HG03575 (cell line): ENCODE measurements around the gene RBMS1.

Source experiments
- ATAC-seq: cut with Tn5 transposase; IDR thresholded peaks from one replicate; pipeline ENCODE4 v1.9.1; 2021; ENCODE audit not compliant: unreplicated experiment, insufficient number of reproducible peaks, low FRiP score; ENCODE audit errors: extremely low read depth

The RBMS1 gene

DNA sequence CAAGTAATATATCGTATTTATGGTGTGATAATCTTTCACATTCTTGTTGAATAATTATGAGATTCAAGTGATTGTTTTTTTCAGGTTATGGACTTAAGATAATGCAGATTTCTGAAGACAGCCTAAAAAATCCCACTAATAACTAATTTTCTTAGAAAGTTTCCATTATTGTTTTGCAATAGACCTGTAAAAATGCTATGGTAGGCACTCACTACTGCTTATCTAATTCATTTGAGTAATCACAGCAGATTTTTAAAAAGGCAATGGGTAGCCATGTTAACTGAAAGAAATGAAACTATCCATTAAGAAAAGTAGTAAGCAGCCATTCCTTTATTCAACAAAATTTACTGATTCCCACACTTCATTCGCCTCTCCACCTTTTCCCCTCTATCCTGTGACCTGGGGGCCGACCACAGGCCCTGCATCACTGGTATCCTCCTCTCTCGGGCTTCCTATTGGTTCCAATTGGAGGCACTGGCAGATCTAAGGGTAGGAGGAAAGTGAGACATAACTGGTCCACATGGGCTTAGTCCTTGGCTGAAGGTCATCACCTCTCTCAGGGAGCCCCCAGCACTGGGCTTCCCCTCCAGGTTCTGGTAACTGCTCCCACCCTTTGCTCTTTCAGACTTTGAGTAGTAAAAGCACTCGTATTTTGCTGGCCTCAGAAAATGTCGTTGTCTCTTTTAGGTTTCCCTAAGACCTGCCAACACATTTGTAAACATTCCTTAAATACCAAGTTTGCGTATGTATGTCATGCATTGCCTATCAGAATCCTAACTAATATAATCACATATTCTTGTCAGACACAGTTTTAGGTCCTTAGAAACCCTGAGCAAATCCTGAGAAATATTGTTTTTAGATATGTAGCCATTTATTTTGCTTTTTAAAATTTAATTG is 18.5 kb downstream of the RBMS1 start:
- ATAC-seq, result no peak

- no peak for ATAC-seq
These were observed 19.3 kb downstream of the RBMS1 start for GRCh38 chr2:160474319-160474645.

DNA sequence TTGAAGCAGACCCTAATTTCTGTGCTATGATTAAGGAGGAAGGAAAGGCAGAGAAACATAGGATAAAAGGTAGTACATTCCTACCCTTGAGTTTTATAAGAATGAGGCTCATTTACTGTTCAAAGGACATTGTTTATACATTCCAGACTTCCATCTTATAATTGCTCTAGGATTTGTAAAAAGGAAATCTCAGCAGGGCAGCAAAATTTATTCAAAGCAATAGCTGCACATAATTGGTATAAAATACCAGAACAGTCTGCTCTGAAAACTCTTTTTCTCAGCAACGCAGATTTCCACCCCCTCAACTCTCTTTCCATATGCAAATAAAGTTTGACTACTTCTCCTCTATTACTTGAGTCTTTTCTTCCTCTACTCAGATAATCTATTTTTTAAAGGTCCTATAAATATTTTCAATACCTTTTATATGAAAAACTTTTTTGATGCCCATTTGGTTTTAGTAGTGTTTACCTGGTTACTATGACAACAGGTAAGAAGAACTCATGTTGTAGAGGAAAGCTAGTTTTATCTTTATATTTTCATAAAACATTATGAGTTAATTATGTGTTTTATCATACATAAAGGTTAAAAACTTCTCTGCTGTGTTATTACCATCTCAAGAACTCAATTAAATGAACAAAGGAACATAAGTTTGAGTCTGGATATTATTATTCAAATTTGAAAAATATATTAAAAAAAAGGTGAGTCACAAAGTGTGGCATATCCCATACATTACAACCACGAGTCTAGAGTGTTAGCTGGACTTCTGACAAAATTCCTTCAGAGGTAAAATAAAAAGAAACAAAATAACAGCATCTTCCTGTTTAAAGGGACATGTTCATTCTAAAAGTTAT is 19.9 kb downstream of the RBMS1 start:
- no peak for ATAC-seq

- ATAC-seq, result no peak
These were observed 20.8 kb downstream of the RBMS1 start for GRCh38 chr2:160472839-160473251.

- no peak for ATAC-seq
These were observed 21.7 kb downstream of the RBMS1 start for GRCh38 chr2:160471950-160472349.

DNA sequence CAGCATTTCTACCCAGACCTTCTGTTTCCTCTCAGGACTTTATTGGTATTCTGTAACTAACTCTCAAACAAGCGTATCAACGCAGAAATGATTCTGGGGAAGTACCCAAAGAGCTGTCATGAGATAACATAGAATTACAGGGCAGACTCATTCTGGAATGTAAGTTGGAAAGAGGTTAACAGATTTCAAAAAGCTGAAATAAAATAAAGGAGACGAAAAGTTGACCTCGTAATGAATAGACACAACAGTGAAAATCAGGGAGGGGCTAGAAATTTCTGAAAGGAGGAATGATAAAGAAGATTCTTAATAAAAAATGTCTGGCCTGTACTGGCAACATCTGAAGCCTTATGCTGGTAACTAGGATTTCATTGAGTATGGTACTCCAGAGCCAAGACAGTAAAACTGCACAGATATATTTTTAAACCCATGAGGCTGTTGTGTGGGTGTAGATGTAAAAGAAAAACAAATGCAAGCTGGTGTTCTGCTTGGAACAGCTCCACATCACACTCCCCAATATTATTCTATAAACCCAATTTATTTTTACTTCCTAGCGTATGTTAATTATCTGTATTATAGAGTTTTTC is 23.9 kb downstream of the RBMS1 start:
- no peak for ATAC-seq

DNA sequence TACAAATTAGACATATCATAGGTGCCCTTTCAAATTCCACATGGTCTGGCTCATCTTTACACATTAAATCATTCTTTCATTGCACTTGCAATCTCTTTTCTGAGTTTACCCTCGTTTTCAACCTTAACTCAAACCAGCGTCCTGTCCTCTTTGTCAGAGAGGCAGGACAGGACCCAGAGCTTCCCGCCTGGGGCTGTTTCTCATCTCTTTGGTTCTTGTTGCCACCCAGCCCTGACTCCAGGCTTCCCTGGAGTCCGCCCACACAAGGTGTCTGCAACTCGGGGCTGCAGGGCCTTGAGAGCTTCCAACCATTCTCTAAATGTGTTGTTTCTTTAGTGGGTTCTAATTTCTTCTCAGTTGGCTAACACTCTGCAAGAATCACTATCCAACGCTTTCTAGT is 24.4 kb downstream of the RBMS1 start:
- ATAC-seq, result no peak

GRCh38 chr2:160467086-160467485 is 26.5 kb downstream of the RBMS1 start:
- ATAC-seq, result no peak

DNA sequence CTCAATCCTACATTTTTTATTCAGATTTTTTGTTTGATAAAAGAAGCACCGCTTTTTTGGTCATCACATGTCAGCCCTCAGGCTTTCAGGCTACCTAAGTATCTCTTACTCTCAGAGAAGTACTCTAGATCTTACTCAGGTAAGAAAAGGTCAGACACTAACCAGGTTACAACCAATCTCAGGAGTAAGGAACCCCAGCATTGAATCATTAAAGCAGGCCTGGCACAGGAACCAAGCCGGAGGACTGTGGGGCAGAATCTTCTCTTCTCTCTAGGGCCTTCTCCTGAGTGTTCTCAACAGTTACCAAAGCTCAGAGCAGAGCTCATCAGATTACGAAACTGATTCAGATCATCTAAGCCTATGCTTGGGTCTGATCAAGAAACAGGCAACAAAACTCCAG is 28.2 kb downstream of the RBMS1 start:
- no peak for ATAC-seq

GRCh38 chr2:160465002-160465401 is 28.6 kb downstream of the RBMS1 start:
- no peak for ATAC-seq

DNA sequence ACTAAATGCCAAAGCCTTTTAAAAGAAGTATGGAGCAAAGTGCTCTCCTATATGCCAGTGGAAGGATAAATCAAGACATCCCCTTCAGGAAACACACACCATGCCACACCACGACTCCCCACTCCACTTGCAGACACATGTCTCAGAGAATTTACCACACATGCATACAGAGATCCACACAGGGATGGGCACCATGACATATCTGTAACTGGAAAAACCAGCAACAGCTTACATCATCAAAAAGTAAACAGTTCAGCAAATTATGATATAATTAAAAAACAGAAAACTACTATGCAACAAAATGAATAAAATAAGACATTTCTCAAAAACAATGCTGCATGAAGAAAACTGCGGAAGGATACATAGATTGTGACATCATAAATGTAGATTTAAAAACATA is 29.6 kb downstream of the RBMS1 start:
- ATAC-seq, result no peak

- ATAC-seq, result no peak
These were observed 30.4 kb downstream of the RBMS1 start for GRCh38 chr2:160463245-160463644.

GRCh38 chr2:160460333-160460731 is 33.3 kb downstream of the RBMS1 start:
- no peak for ATAC-seq

GRCh38 chr2:160459538-160460332 is 33.9 kb downstream of the RBMS1 start:
- no peak for ATAC-seq

DNA sequence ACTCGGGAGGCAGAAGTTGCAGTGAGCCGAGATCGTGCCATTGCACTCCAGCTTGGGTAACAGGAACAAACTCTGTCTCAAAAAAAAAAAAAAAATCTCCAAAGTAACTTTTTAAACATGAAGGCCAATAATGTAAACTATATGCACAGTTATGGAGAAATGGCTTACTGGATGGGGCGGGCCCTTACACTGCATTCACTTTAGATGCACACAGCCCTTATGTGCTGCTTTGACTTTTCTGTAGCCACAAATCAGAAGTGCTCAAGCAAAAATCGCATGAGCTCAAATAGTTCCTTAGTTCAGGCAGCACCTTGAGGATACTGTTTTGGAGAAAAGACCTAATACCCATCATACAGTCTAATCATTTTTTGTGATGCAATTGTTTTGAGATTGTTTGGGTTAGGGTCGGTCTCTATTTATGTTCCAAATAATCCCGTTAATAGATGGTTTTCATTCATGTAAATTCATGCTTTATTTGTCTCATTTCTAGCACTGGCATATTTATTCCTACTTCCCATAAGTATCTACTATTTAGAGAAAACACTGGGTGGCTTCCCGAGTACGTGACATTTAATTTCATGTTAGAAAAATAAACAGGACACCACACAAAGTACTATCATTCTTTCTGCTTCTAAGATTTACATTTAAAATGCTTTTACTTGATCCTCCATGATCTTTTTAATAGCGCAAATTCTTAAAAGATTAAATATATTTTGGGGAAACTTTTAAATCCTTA is 34.7 kb downstream of the RBMS1 start:
- ATAC-seq, result no peak

- ATAC-seq, result no peak
These were observed 36.0 kb downstream of the RBMS1 start for GRCh38 chr2:160457588-160457987.

GRCh38 chr2:160454070-160454797 is 39.4 kb downstream of the RBMS1 start:
- ATAC-seq, result no peak
